Peyer's patch (tissue), 4 donors: ENCODE measurements around the gene TCF4.

Experiments used
- CTCF ChIP-seq, 6 experiments: fragments of 450-650 bp in 4 of 6; fragments of 200-600 bp in 2 of 6; sonication (generic) in 1 of 6; IDR thresholded peaks; one replicate each; pipeline ENCODE4 v1.5.1; 2017 to 2019; ENCODE audit warnings: antibody characterized with exemption in 6 of 6, mild to moderate bottlenecking in 3 of 6, moderate library complexity in 1 of 6
- POLR2A ChIP-seq, 2 donors: fragments of 450-650 bp; IDR thresholded peaks; one replicate each; pipeline ENCODE4 v1.5.1; 2017; ENCODE audit warnings: antibody characterized with exemption in 2 of 2, mild to moderate bottlenecking in 2 of 2, moderate library complexity in 2 of 2

- TF ChIP-seq CTCF (IDR thresholded peaks at IDR 0.05): no peak
- TF ChIP-seq POLR2A (IDR thresholded peaks at IDR 0.05): no peak
These were observed 21.5 kb downstream of the TCF4 start for GRCh38 chr18:55566456-55566935.
